Measurements from ENCODE around the gene SDHB. TPM values are rescaled to one million over a fixed set of nuclear protein-coding genes. Genes with fewer than 3 reads are reported as not detected.
A peak's percentile ranks its signal among the peaks of the same experiment; 100 is the strongest.

Gene SDHB
- total RNA-seq, 4 donors from 2014 or later: 79.6 to 130 (median 86.3) TPM

GRCh38 chr1:17053086-17053684 is 647 bp downstream of the SDHB start:
- Histone ChIP-seq H3K9me3 (no peaks in the 10 kb centered on the region), H3K36me3 (peaks cover 0 to 16% (median 0%) of the 10 kb centered on the region in 3 donors), H3K27me3 (no peaks in the 10 kb centered on the region), H3K27ac (peak overlapping the region; percentile 91 to 96 (median 93)), H3K4me1 (peaks cover 0 to 29% (median 15%) of the 10 kb centered on the region in 4 donors), H3K4me3 (peak overlapping the region; percentile 69 to 85 (median 72))
- no peak for DNase-seq (ENCODE audit: low spot score in 2 of 2)
- TF ChIP-seq EP300 (IDR thresholded peaks at IDR 0.05) (no peak), POLR2A (IDR thresholded peaks at IDR 0.05) (no peak), CTCF (IDR thresholded peaks at IDR 0.05) (no peak)
- WGBS, 2 donors: 5% methylated on average over 12 of the region's 12 CpGs

- no peak for DNase-seq (ENCODE audit: low spot score in 2 of 2)
- no peaks in the 10 kb centered on the region for H3K27me3 ChIP-seq
- H3K4me1 ChIP-seq: peaks cover 0 to 35% (median 15%) of the 10 kb centered on the region in 4 donors
- H3K9me3 ChIP-seq: no peaks in the 10 kb centered on the region
- H3K4me3 ChIP-seq: peak overlapping the region in 3 of 4 donors; percentile 70 to 85 (median 73)
- peak overlapping the region in 3 of 4 donors; percentile 91 to 96 (median 94) for H3K27ac ChIP-seq
- H3K36me3 ChIP-seq: peaks cover 0 to 16% (median 0%) of the 10 kb centered on the region in 3 donors
- no peak for TF ChIP-seq CTCF (IDR thresholded peaks at IDR 0.05)
- TF ChIP-seq POLR2A (IDR thresholded peaks at IDR 0.05): no peak
Measured at GRCh38 chr1:17052641-17053040, 1.2 kb downstream of the SDHB start.

GRCh38 chr1:17052038-17052437 is 1.8 kb downstream of the SDHB start:
- Histone ChIP-seq H3K4me1 (peaks cover 0 to 36% (median 15%) of the 10 kb centered on the region in 4 donors), H3K4me3 (no peak overlapping the region), H3K36me3 (peaks cover 0 to 16% (median 0%) of the 10 kb centered on the region in 3 donors), H3K27me3 (no peaks in the 10 kb centered on the region), H3K27ac (peak overlapping the region in 1 of 4 donors; percentile 96), H3K9me3 (no peaks in the 10 kb centered on the region)
- no peak for DNase-seq (ENCODE audit: low spot score in 2 of 2)
- WGBS, 2 donors: 71% methylated on average over 1 of the region's 1 CpG
- TF ChIP-seq EP300 (IDR thresholded peaks at IDR 0.05) (no peak), CTCF (IDR thresholded peaks at IDR 0.05) (no peak), POLR2A (IDR thresholded peaks at IDR 0.05) (no peak)

GRCh38 chr1:17047924-17048323 is 5.9 kb downstream of the SDHB start:
- Histone ChIP-seq H3K4me3 (no peak overlapping the region), H3K36me3 (peaks cover 0 to 31% (median 11%) of the 10 kb centered on the region in 3 donors), H3K9me3 (no peaks in the 10 kb centered on the region), H3K27ac (no peak overlapping the region), H3K4me1 (peaks cover 0 to 49% (median 15%) of the 10 kb centered on the region in 4 donors), H3K27me3 (no peaks in the 10 kb centered on the region)
- TF ChIP-seq POLR2A (IDR thresholded peaks at IDR 0.05) (no peak), EP300 (IDR thresholded peaks at IDR 0.05) (no peak), CTCF (IDR thresholded peaks at IDR 0.05) (no peak)
- 53 to 71% methylated on average over 5 of the region's 5 CpGs for WGBS, 2 donors
- DNase-seq (ENCODE audit: low spot score in 2 of 2): no peak

- Histone ChIP-seq H3K4me1 (peaks cover 0 to 35% (median 5%) of the 10 kb centered on the region in 4 donors), H3K27me3 (no peaks in the 10 kb centered on the region), H3K9me3 (no peaks in the 10 kb centered on the region), H3K27ac (peak overlapping the region in 2 of 4 donors; percentile 50 to 57), H3K36me3 (peaks cover 0 to 44% (median 11%) of the 10 kb centered on the region in 3 donors), H3K4me3 (no peak overlapping the region)
- TF ChIP-seq CTCF (IDR thresholded peaks at IDR 0.05) (no peak), POLR2A (IDR thresholded peaks at IDR 0.05) (no peak), EP300 (IDR thresholded peaks at IDR 0.05) (no peak)
- WGBS, 2 donors: 52 to 61% methylated on average over 3 of the region's 3 CpGs
- DNase-seq (ENCODE audit: low spot score in 2 of 2): no peak
Measured at GRCh38 chr1:17046334-17046657, 7.5 kb downstream of the SDHB start.

Measured in tibial nerve (tissue), 4 donors.